Choroid plexus epithelial cell (primary cell): ENCODE measurements around the gene PARP16.

Source experiments
- DNase-seq: peaks from one replicate; pipeline ENCODE4 v3.0.0-alpha.2; 2010; ENCODE audit warnings: low read depth
- H3K4me3 ChIP-seq: 2 replicates; pipeline ENCODE4 v1.5.1; 2011; ENCODE audit warnings: low read depth, mild to moderate bottlenecking, control low read depth, low read length, moderate library complexity
- CTCF ChIP-seq: conservative IDR thresholded peaks from 2 replicates; pipeline ENCODE4 v1.5.1; 2011; ENCODE audit warnings: low read depth, mild to moderate bottlenecking, control low read depth, inconsistent platforms, low read length, moderate library complexity

PARP16 gene

DNA sequence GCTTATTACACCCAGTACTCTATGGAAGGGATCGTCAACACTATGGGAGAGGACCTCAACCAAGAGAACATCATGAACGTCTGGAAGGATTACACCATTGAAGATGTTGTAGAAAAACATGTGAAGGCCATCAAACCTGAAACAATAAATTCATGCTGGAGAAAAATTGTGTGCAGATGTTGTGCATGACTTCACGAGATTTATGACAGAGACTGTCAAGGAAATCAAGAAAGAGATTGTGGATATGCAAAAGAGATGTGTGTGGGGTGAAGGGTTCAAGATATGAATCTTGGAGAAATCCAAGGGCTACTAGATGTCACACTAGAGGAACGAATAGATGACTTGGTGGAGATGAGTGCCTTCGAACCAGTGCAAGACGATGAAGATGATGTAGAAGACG is 3.5 kb upstream of the PARP16 start:
- no peak overlapping the region for H3K4me3 ChIP-seq

GRCh38 chr15:65289261-65289854 is 2.7 kb upstream of the PARP16 start:
- H3K4me3 ChIP-seq: no peak overlapping the region
- TF ChIP-seq CTCF: no peak
- no peak for DNase-seq

More for the DNA sequence above, 3.5 kb upstream of the PARP16 start:
- no peak for TF ChIP-seq CTCF
- no peak for DNase-seq

DNA sequence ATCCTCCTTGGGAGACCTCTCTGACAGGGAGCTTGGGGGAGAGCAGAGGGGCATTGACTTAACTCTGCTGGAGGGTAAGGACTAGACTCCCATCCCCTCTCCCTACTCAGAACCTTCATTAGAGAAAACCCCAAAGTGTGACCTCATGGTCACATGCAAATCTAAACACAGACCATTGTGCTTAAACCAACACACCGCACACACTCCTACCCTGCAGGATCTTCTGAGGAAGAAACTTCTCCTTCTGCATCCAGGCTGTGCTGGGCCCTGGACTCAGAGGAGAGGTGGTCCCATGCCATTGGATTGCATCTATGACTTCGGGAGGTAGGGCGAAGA is 805 bp upstream of the PARP16 start:
- DNase-seq: peak; percentile 23
- H3K4me3 ChIP-seq: no peak overlapping the region

DNA sequence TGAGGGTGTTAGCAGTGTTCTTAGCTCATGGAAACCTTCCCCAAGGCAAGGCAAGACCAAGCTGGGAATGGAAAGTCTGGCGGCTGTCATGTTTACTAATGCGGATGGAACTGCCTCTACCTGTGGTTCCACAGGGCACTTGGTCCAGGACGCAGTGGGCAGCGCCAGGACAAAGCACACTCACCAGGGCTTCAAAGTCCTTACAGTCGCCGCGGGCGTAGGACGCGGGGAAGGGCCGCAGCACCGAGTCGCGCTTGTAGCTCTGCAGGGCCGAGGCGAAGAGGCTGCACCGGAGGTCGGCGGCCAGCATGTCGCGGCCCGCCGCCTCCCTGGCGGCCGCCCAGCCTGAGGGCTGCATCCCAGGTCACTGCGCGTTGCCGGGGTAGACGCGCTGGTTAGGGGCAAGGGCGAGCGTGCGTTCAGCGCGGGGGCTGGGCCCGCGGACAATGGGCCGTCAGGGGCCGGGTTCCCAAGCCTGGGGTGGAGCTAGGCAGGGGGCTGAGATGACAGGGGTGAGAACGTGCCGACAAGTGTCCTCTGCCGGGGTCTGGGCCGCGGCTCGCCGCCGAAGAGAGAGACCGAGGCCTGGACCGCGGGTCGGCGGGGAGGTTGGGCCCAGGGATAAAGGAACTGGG is 497 bp downstream of the PARP16 start:
- DNase-seq: no peak
- peak overlapping the region; percentile 76 for H3K4me3 ChIP-seq
- no peak for TF ChIP-seq CTCF

More for the DNA sequence above, 805 bp upstream of the PARP16 start:
- TF ChIP-seq CTCF: no peak

- DNase-seq: no peak
- no peak for TF ChIP-seq CTCF
- peak overlapping the region; percentile 76 for H3K4me3 ChIP-seq
These were observed 1.2 kb downstream of the PARP16 start for GRCh38 chr15:65285291-65286068.

- no peak overlapping the region for H3K4me3 ChIP-seq
- TF ChIP-seq CTCF: no peak
- DNase-seq: no peak
These were observed 8.2 kb downstream of the PARP16 start for GRCh38 chr15:65278480-65278879.
